Measurements from ENCODE around the gene BAZ2A.
"Not testable (repeated sequence)": the region's sequence is repeated elsewhere in the genome, so short reads cannot be mapped to it uniquely, and the experiment has no call there.

Gene BAZ2A

GRCh38 chr12:56630180-56630632 is at the start of gene BAZ2A:
TSS of gene BAZ2A (minus strand) at chr12:56630326. CDS start at chr12:56617530, 12,796 bp downstream.
- peak; percentile 87 for DNase-seq

GRCh38 chr12:56678852-56679251 is 48.7 kb upstream of the BAZ2A start:
- no peak for DNase-seq

DNA sequence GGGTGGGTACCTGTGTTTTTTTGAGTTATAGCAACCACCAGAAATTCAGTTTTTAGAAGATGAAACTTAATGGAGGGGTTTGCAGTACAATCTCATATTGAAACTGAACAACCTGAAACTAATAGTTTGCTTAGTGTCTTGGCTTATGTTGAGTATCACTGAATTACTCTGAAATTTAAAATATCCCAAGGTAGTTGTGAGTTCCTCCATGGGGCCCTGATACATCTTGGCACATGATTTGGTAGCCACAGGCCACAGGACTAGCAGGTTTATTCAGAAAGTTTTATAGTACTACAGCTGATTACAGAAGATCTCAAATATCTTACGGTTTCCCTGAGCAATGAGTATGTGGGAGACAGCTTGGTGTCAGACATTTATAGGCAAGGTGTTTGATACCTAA is 47.6 kb upstream of the BAZ2A start:
- no peak for DNase-seq

DNA sequence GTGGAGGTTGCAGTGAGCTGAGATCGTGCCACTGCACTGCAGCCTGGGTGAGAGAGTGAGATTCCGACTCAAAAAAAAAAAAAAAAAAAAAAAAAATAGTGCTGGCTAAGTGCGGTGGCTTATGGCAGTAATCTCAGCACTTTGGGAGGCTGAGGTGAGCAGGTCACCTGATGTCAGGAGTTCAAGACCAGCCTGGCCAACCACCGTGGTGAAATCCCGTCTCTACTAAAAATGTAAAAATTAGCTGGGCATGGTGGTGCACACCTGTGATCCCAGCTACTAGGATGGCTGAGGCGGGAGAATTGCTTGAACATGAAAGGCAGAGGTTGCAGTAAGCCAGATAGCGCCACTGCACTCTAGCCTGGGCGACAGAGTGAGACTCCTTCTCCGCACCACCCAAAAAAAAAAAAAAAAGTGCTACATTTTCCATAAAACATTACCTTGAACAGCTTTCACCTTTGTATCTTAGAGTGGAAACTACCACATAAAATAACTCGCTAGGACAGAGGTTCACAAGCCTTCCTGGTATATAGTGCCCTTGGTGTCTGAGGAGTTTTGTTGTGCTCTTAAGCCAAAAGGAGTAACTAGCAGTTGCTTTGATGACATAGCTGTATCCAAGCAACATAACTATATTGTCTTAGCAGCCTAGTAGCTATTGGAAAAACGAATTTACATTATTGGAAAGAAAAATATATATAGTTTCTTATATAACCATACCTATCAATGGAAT is 46.9 kb upstream of the BAZ2A start:
- DNase-seq = peak; percentile 34

DNA sequence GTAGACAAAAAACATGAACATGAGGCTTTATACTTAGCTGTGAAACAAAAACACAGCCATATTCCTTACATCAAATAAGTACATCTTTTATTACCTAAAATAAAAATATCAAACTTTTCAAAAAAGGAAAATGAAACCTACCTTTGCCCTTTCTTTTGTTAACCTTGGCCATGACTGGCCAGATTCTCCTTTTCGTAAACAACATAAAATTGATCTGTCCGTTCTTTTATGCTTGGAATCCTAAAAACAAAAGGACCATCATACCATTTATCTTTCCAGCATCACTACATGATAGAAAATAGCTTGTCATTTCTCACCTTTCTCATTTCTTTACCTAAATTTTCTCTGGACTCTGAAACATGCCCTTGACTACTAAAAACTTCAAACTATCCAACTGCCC is 41.5 kb upstream of the BAZ2A start:
- no peak for DNase-seq

DNA sequence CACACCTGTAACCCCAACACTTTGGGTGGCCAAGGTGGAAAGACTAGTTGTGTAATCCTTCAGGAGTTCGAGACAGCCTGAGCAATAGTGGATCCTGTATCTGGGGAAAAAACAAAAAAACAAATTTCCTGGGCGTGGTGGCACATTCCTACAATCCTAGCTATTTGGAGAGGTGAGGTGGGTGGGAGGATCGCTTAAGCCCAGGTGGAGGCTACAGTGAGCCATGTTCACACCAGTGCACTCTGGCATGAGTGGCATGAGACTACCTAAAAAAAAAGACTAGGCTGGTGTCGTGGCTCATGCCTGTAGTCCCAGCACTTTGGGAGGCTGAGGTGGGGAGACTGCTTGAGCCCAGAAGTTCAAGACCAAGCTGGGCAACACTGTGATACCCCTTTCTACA is 40.7 kb upstream of the BAZ2A start:
- no peak for DNase-seq

DNA sequence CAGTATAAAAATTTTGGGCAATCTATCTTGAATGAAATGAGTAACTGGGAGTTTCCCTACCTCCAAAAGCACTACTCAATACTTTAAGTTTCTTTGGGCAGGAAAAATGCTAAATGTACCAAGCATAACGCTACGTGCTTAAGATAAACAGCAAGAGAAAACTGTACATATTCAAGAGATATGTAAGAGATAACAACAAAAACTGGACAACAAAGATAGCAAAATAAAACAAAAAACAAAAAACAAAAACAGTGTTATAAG is 38.0 kb upstream of the BAZ2A start:
- no peak for DNase-seq

- DNase-seq = no peak
These were observed 32.0 kb upstream of the BAZ2A start for GRCh38 chr12:56661979-56662638.

GRCh38 chr12:56661560-56661959 is 31.4 kb upstream of the BAZ2A start:
- no peak for DNase-seq

- DNase-seq = no peak
These were observed 28.8 kb upstream of the BAZ2A start for GRCh38 chr12:56658921-56659320.

DNA sequence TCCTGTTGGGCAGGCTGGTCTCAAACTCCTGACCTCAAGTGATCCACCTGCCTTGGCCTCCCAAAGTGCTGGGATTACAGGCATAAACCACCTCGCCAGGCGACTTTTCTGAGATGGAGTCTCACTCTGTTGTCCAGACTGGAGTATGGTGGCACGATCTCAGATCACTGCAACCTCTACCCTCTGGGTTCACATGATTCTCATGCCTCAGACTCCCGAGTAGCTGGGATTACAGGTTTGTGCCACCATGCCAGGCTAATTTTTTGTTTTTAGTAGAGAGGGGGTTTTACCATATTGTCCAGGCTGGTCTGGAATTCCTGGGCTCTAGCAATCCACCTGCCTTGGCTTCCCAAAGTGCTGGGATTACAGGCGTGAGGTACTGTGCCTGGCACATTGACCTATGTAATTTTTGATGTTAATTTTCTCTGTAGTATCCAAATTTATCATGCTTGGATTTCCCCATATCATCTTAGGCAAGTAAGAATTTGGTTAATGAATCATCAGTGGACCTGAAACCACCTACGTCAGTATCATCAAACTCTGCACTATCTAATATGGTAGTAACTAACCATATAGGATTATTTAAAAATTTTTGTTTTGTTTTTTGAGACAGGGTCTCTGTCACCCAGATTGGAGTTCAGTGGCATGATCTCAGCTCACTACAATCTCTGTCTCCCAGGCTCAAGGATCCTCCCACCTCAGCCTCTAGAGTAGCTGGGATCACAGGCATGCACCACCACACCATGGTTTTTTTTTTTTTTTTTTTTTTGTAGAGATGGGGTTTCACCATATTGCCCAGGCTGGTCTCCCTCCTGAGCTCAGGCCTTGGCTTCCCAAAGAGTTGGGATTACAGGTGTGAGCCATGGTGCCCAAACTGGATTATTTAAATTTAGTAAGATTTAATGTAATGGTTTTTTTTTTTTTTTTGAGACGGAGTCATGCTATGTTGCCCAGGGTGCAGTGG is 27.6 kb upstream of the BAZ2A start:
- no peak for DNase-seq

- DNase-seq = not testable (repeated sequence)
These were observed 23.7 kb upstream of the BAZ2A start for GRCh38 chr12:56653781-56654180.

GRCh38 chr12:56648023-56648422 is 17.9 kb upstream of the BAZ2A start:
- not testable (repeated sequence) for DNase-seq

GRCh38 chr12:56645717-56646446 is 15.8 kb upstream of the BAZ2A start, which contains the start of gene ATP5F1B:
TSS of gene ATP5F1B (minus strand) at chr12:56645984. CDS start at chr12:56645963, 21 bp downstream.
- peak; percentile 99 for DNase-seq

- DNase-seq = no peak
These were observed 15.1 kb upstream of the BAZ2A start for GRCh38 chr12:56645201-56645716.

GRCh38 chr12:56644654-56645053 is 14.5 kb upstream of the BAZ2A start:
- DNase-seq = no peak

- DNase-seq = no peak
These were observed 11.1 kb upstream of the BAZ2A start for GRCh38 chr12:56641219-56641618.

- no peak for DNase-seq
These were observed 7.5 kb upstream of the BAZ2A start for GRCh38 chr12:56637621-56638020.

- DNase-seq = peak; percentile 97
These were observed 6.8 kb upstream of the BAZ2A start for GRCh38 chr12:56636675-56637540.

- peak; percentile 89 for DNase-seq
These were observed 5.9 kb upstream of the BAZ2A start for GRCh38 chr12:56635806-56636674.
